IMR-90 (cell line): ENCODE results near the gene ATL2. TPM values are rescaled to one million over a fixed set of nuclear protein-coding genes. Genes with fewer than 3 reads are reported as not detected.

Experiments
- ATAC-seq: fragments of 200-7000 bp; cut with Tn5 transposase; 2 replicates; pipeline ENCODE4 v1.9.1; 2020; ENCODE audit warnings: low read depth, mild to moderate bottlenecking, moderate library complexity
- BruUV-seq: library from RNA; stranded (reverse); fragments of 400-500 nt; replicated peaks from 2 replicates; lab custom pipeline; 2021; lab: Mats Ljungman, UMichigan
- CTCF ChIA-PET: fragments of 300-600 bp; formaldehyde crosslinking; extraction: SDS; loops from one replicate; lab custom pipeline; 2021; ENCODE audit warnings: antibody characterized with exemption; lab: Yijun Ruan, JAX
- POLR2A ChIA-PET: fragments of 300-600 bp; sonication (Branson Sonifier 250); formaldehyde crosslinking; loops from one replicate; lab custom pipeline; 2022; ENCODE audit warnings: antibody characterized with exemption; ENCODE audit not compliant: unreplicated experiment; lab: Charles Lee
- DNase-seq: peaks from one replicate; pipeline ENCODE4 v3.0.0; 2013
- H2AFZ ChIP-seq: replicated peaks from 2 replicates; pipeline ENCODE3; 2013; ENCODE audit warnings: low read length, mild to moderate bottlenecking; ENCODE audit not compliant: poor library complexity
- H2AK5ac ChIP-seq: 2 replicates; pipeline ENCODE4 v1.6.1; 2013; ENCODE audit warnings: low read depth, low read length, inconsistent platforms
- H2AK9ac ChIP-seq: replicated peaks from 2 replicates; pipeline ENCODE3; 2013; ENCODE audit warnings: mild to moderate bottlenecking, low read depth, low read length, moderate library complexity; ENCODE audit not compliant: poor library complexity
- H2BK120ac ChIP-seq: 2 replicates; pipeline ENCODE4 v1.6.1; 2013; ENCODE audit warnings: low read depth, low read length, inconsistent platforms
- H2BK15ac ChIP-seq: 3 replicates; pipeline ENCODE4 v1.6.1; 2013; ENCODE audit warnings: low read depth, low read length, inconsistent platforms
- H2BK20ac ChIP-seq: 2 replicates; pipeline ENCODE4 v1.6.1; 2013; ENCODE audit warnings: low read depth, mild to moderate bottlenecking, inconsistent platforms, low read length, moderate library complexity
- H2BK5ac ChIP-seq: 2 replicates; pipeline ENCODE4 v1.6.1; 2013; ENCODE audit warnings: mild to moderate bottlenecking, low read depth, low read length, inconsistent platforms; ENCODE audit not compliant: poor library complexity, severe bottlenecking
- H3K14ac ChIP-seq: replicated peaks from 2 replicates; pipeline ENCODE4 v1.6.1; 2013; ENCODE audit warnings: low read depth, low read length, inconsistent platforms
- H3K18ac ChIP-seq: 2 replicates; pipeline ENCODE4 v1.6.1; 2013; ENCODE audit warnings: low read depth, low read length, control low read depth
- H3K23ac ChIP-seq: 2 replicates; pipeline ENCODE4 v1.6.1; 2013; ENCODE audit warnings: low read depth, low read length, inconsistent platforms
- H3K27ac ChIP-seq: 2 replicates; pipeline ENCODE4 v1.5.1; 2013; ENCODE audit warnings: mild to moderate bottlenecking, control low read depth, low read length; ENCODE audit not compliant: insufficient read depth
- H3K27me3 ChIP-seq: 2 replicates; pipeline ENCODE4 v1.6.1; 2013; ENCODE audit warnings: low read length; ENCODE audit not compliant: control insufficient read depth, insufficient read depth
- H3K36me3 ChIP-seq: 2 replicates; pipeline ENCODE4 v1.6.1; 2013; ENCODE audit warnings: low read length, mixed read lengths; ENCODE audit not compliant: control insufficient read depth, insufficient read depth
- H3K4ac ChIP-seq: 2 replicates; pipeline ENCODE4 v1.6.1; 2013; ENCODE audit warnings: low read depth, low read length, inconsistent platforms
- H3K4me1 ChIP-seq: 2 replicates; pipeline ENCODE4 v1.6.1; 2013; ENCODE audit warnings: low read length, mixed read lengths; ENCODE audit not compliant: control insufficient read depth, insufficient read depth
- H3K4me2 ChIP-seq: 2 replicates; pipeline ENCODE4 v1.6.1; 2013; ENCODE audit warnings: low read depth, mild to moderate bottlenecking, control low read depth, low read length, moderate library complexity
- H3K4me3 ChIP-seq: 2 replicates; pipeline ENCODE4 v1.5.1; 2013; ENCODE audit warnings: low read depth, mild to moderate bottlenecking, control low read depth, low read length, moderate library complexity; ENCODE audit not compliant: insufficient read depth
- H3K56ac ChIP-seq: 2 replicates; pipeline ENCODE4 v1.6.1; 2013; ENCODE audit warnings: low read length, inconsistent platforms; ENCODE audit not compliant: insufficient read depth; ENCODE audit errors: extremely low read depth
- H3K79me1 ChIP-seq, 2 experiments: 2 replicates each; pipeline ENCODE4 v1.6.1; 2013; ENCODE audit warnings: low read length in 2 of 2, inconsistent platforms in 1 of 2, low read depth in 1 of 2
- H3K9ac ChIP-seq: 2 replicates; pipeline ENCODE4 v1.6.1; 2013; ENCODE audit warnings: low read depth, low read length, control low read depth
- H3K9me1 ChIP-seq: 2 replicates; pipeline ENCODE4 v1.6.1; 2013; ENCODE audit warnings: low read length, inconsistent platforms; ENCODE audit not compliant: insufficient read depth
- H3K9me3 ChIP-seq: 2 replicates; pipeline ENCODE4 v1.6.1; 2013; ENCODE audit warnings: low read length; ENCODE audit not compliant: control insufficient read depth, insufficient read depth
- H4K20me1 ChIP-seq: 2 replicates; pipeline ENCODE4 v1.6.1; 2013; ENCODE audit warnings: low read length, inconsistent platforms; ENCODE audit not compliant: insufficient read depth
- H4K5ac ChIP-seq: 2 replicates; pipeline ENCODE4 v1.6.1; 2013; ENCODE audit warnings: mild to moderate bottlenecking, low read depth, low read length, control low read depth
- H4K8ac ChIP-seq, 2 experiments: 2 replicates each; pipeline ENCODE4 v1.6.1; 2013; ENCODE audit warnings: low read depth in 2 of 2, low read length in 2 of 2, control low read depth in 1 of 2, inconsistent platforms in 1 of 2
- H4K91ac ChIP-seq: 2 replicates; pipeline ENCODE4 v1.6.1; 2013; ENCODE audit warnings: low read depth, low read length, inconsistent platforms; ENCODE audit not compliant: insufficient read depth
- MAZ ChIP-seq: IDR thresholded peaks from 2 replicates; pipeline ENCODE4 v1.6.1; 2012; ENCODE audit warnings: low read depth, mild to moderate bottlenecking, low read length, improper control_type of control experiment, moderate library complexity, borderline replicate concordance
- dilution Hi-C: fragments of 300-500 bp; cut with HindIII; formaldehyde crosslinking; loops from one replicate; pipeline ENCODE4 v1.14.3; 2018; ENCODE audit warnings: low sequenced_read_pairs; ENCODE audit not compliant: unreplicated experiment
- in situ Hi-C: fragments of 300-500 bp; cut with MboI; formaldehyde crosslinking; loops from 3 replicates; pipeline ENCODE4 v1.14.3; 2019; ENCODE audit warnings: low sequenced_read_pairs, inconsistent platforms, mixed read lengths
- intact Hi-C: fragments of 100-400 bp; cut with micrococcal nuclease; formaldehyde crosslinking; loops from 2 replicates; pipeline ENCODE4 v1.10.0; 2022
- polyA plus RNA-seq, 3 experiments: library from polyadenylated mRNA; depleted of rRNA; stranded (reverse); fragments of >200 nt; gene quantifications; 2 replicates each; pipeline ENCODE4 v1.2.3, GENCODE V29; 2012; ENCODE audit warnings: low replicate concordance in 1 of 3
- total RNA-seq: library from RNA; depleted of rRNA; stranded (reverse); fragments of >200 nt; gene quantifications from 2 replicates; pipeline ENCODE4 v1.2.3, GENCODE V29; 2012
- TF ChIP-seq, protein P1 (sequence below): conservative IDR thresholded peaks from 2 replicates; pipeline ENCODE4 v1.5.1; 2012; ENCODE audit warnings: mild to moderate bottlenecking, low read depth, low read length, improper control_type of control experiment

Gene ATL2
- total and polyA plus RNA-seq, 2 of the 4 experiments (the other 2 are of a cell fraction): 16.0 to 62.6 TPM

DNA sequence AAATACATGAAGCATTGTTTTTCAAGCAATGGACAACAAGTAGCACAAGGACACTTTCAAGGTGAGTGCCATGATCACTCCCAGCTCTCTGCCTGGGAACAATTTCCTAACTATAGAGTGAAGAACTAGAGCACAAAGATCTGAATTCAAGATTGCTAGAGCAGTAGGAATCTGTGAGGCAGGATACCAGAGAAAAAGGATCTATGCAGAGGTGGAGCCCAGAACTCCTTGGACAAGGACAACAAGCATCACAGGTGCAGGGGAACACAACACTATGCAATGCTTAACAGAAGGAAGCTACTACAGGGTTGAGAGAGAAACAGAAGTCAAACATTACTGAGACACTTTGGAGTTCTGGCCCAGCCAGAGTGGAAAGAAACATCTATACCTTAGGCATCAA is 24.7 kb downstream of the ATL2 start:
- Histone ChIP-seq H2BK120ac (no peak overlapping the region), H3K14ac (no peak overlapping the region), H3K18ac (no peak overlapping the region), H3K27me3 (no peaks in the 10 kb centered on the region), H2AK9ac (no peak overlapping the region), H4K5ac (no peak overlapping the region), H3K36me3 (no peaks in the 10 kb centered on the region), H2BK5ac (no peak overlapping the region), H2AFZ (no peak overlapping the region), H3K27ac (no peak overlapping the region), H3K9me1 (0 out of 2 replicates have a peak, but pooled peaks cover 3% of the 10 kb centered on the region), H2AK5ac (no peak overlapping the region), H3K23ac (no peak overlapping the region), H4K20me1 (peaks cover 4% of the 10 kb centered on the region; the same call in 1 of the 2 replicates), H3K4me2 (no peak overlapping the region), H3K4ac (no peak overlapping the region), H2BK20ac (no peak overlapping the region), H3K4me3 (no peak overlapping the region), H3K4me1 (no peaks in the 10 kb centered on the region), H3K79me1 (peaks cover 15 to 40% of the 10 kb centered on the region in 2 experiments), H2BK15ac (no peak overlapping the region), H4K8ac (no peak overlapping the region), H3K56ac (no peak overlapping the region), H4K91ac (no peak overlapping the region), H3K9me3 (no peaks in the 10 kb centered on the region), H3K9ac (no peak overlapping the region)
- dilution Hi-C loops: no loop called here
- CTCF ChIA-PET: no interaction called here
- DNase-seq (no peak), ATAC-seq (no peak)
- in situ Hi-C loops: no loop called here
- POLR2A ChIA-PET: no interaction called here
- intact Hi-C loops: no loop called here
- no peak for TF ChIP-seq MAZ
- TF ChIP-seq, protein P1, sequence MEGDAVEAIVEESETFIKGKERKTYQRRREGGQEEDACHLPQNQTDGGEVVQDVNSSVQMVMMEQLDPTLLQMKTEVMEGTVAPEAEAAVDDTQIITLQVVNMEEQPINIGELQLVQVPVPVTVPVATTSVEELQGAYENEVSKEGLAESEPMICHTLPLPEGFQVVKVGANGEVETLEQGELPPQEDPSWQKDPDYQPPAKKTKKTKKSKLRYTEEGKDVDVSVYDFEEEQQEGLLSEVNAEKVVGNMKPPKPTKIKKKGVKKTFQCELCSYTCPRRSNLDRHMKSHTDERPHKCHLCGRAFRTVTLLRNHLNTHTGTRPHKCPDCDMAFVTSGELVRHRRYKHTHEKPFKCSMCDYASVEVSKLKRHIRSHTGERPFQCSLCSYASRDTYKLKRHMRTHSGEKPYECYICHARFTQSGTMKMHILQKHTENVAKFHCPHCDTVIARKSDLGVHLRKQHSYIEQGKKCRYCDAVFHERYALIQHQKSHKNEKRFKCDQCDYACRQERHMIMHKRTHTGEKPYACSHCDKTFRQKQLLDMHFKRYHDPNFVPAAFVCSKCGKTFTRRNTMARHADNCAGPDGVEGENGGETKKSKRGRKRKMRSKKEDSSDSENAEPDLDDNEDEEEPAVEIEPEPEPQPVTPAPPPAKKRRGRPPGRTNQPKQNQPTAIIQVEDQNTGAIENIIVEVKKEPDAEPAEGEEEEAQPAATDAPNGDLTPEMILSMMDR: no peak
- no TSS peak for BruUV-seq
